GM15510 (cell line): ENCODE measurements around the gene PDZK1.

Experiments used
- POLR2A ChIP-seq: IDR thresholded peaks from 3 replicates; pipeline ENCODE4 v1.6.1; 2011; ENCODE audit warnings: borderline replicate concordance; ENCODE audit not compliant: insufficient read length; ENCODE audit errors: extremely low read depth

The PDZK1 gene

DNA sequence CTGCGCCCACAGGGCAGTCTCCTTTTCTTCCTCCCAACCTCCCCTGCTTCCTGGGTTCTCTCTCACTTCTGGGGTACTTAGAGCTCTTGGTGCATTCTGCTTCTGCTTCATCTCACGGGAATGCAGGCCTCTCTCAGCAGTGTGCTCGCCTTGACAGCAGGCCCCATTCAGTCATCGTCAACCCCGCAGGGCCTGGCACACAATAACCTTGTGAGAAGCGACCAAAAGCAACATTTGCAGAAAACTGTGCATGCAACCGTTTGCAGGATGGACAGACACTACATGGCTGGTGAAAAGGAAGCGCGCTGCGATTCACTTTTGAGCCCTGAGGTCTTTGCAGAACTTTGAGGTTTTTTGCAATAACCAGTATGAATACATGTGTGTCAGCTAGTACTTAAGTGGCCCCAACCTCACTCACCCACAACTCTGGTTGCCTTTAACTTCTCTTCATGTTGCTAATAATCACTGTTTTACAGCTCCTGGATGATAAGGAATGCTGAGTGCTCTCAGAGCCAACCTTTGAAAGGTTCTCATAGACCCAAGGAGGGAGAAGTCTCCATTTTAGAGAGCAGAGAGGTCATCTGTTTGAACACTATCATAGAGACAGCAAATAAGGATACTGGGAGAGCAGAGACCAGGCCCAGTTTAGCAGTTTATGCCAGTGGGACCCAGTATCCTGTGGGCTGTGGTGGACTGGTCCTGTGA lies 9.6 kb upstream of the PDZK1 start:
- no peak for TF ChIP-seq POLR2A

DNA sequence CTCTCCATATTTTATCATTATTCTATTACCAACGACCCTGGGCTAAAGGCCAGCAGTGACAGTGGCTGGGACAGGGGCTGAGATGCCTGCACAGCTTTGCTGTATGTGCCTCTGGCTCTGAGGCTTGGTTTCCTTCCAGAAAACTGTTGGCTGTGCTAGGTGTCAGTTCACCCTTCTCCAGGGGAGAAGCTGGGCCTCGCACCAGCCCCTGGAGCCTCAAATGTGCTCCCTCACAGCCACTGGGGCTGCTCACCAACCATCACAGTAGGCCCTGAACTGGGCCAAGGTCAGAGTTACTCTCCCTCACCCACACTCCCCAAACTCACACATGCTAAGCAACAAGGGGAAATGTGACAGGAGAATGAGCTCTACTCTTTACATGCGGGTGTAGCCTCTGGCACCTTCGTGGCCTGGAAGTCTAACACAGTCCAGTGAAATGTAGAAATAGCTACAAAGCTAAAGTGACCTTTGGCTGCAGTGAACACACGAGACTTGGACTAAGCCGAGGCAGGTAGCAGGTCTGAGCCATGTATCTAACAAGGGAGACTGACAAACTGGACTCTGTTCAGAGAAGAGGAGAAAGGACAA lies 7.5 kb upstream of the PDZK1 start:
- TF ChIP-seq POLR2A: no peak

GRCh38 chr1:145711213-145711651 lies 4.1 kb upstream of the PDZK1 start:
- TF ChIP-seq POLR2A: no peak

- no peak for TF ChIP-seq POLR2A
Measured at GRCh38 chr1:145710291-145711027, 3.3 kb upstream of the PDZK1 start.

DNA sequence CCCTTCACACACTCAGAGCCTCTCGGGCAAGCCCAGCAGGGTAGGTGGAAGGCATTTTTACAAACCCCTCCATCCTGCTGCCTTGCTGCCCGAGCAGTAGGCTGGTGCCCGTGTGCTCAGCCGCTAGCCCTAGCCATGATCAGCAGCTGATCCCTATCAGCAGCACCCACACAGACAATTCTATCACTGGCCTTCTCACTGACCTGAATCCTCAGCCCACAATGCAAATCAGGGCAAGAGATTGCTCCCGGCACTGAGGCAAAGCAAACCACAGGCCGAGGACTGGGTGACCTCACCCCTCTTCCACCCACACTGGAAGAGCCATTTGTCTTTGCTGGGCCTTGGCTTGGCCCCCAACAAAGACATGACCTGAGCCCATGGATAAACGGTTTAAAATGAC lies 895 bp upstream of the PDZK1 start:
- TF ChIP-seq POLR2A: no peak

DNA sequence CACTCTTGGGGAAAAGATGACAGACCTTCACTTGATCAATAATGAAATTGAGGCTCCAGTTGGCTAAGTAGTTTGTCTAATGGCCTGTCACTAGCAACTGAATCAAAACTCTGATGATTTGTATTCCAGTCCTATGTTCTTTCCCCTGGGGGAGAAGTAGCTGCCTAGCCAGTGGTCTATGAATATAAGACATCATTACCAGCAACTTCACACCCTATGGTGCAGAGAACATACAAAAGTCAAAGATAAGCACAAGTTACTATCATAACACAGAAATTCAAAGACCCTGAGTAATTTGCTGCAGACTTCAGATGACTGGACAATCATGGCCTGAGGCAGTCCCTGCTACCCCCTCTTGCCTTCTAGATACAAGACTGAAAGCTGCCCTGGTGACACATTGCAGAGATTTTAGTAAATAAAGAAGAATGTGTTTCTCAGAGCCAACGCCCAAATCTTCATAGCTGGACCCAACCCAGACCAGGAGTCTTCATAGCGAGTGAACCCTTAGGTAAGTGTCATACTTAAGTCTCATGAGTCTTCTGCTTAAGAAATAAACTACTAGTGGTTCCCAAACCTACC lies 993 bp downstream of the PDZK1 start:
- TF ChIP-seq POLR2A: no peak

DNA sequence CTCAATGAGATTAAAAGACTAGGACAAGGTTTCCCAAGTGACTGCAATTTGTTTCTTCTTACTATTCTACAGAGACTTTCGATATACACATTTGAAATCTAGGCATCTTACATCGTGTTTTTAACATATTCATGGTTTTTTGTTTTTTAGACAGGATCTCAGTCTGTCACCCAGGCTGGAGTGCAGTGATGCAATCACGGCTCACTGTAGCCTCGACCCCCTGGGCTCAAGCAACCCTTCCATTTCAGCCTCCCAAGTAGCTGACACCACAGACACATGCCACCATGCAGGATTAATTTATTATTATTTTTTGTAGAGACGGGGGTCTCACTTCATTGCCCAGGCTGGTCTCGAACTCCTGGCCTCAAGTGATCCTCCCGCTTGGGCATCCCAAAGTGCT lies 1.5 kb downstream of the PDZK1 start:
- TF ChIP-seq POLR2A: no peak

DNA sequence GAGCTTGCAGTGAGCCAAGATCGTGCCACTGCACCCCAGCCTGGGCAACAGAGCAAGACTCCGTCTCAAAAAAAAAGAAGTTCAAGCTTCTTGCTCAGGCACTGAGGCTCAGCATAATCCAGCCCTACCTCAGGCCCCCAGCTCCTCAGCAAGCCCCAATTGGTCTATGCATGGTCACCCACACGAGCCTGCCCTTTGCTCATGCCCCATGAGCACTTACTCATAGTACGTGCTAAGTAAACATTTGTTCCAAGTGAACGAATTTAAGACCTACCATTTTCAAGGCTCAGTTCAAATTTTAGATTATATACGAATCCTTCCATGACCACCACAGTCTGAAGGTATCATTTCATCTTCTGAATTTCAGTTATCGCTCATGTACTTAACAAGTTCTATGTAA lies 4.3 kb downstream of the PDZK1 start:
- no peak for TF ChIP-seq POLR2A

- TF ChIP-seq POLR2A: no peak
Measured at GRCh38 chr1:145702052-145702451, 5.1 kb downstream of the PDZK1 start.

- no peak for TF ChIP-seq POLR2A
Measured at GRCh38 chr1:145701306-145701862, 5.8 kb downstream of the PDZK1 start.

DNA sequence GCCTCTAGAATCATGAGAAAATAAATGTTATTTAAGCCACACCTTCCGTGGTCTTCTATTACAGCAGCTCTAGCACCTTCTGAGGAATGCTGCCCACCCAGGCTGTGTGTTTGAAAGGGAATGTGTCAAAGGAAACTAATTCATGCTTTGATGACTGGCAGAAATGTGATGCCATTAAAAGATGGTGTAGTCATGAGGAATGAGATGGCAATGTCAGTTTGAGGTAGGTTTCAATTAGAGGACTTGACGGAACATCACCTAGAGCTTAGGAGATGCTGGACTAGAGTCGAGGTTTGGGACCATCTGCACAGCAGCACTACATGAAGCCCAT lies 10.6 kb downstream of the PDZK1 start:
- no peak for TF ChIP-seq POLR2A

DNA sequence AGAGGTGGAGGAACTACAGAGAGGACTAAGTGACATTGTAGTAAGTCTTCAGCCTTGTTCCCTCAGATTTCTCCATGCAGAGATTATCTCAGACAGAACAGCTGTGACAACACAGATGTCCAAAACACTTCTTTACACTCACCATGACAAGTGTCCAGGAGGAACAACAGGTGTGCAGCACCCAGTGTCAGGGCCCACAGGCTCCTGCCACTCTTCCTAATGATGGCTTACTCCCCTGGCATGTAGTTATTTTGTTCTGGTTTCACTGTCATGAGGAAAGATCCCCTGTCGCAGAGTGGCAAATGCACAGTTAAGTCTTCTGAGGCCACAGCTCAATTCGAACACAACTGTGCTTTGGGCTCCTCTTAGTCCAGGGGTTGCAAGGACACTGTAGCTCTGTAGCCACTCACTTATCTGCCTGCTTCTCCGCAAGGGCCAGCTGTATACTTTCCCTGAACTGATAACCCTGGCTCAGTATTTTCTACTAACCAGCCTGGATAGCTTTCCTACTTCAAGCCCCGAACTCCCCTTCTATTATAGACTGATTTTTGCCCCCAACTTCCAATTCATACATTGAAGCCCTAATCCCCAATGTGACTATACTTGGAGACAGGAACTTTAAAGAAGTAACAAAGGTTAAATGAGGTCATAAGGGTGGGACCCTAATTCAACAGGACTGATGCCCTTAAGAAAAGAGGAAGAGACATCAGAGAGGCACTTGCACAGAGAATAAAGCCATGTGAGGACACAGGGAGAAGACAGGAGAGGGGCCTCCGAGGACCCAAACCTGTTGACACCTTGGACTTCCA lies 11.1 kb downstream of the PDZK1 start:
- no peak for TF ChIP-seq POLR2A

DNA sequence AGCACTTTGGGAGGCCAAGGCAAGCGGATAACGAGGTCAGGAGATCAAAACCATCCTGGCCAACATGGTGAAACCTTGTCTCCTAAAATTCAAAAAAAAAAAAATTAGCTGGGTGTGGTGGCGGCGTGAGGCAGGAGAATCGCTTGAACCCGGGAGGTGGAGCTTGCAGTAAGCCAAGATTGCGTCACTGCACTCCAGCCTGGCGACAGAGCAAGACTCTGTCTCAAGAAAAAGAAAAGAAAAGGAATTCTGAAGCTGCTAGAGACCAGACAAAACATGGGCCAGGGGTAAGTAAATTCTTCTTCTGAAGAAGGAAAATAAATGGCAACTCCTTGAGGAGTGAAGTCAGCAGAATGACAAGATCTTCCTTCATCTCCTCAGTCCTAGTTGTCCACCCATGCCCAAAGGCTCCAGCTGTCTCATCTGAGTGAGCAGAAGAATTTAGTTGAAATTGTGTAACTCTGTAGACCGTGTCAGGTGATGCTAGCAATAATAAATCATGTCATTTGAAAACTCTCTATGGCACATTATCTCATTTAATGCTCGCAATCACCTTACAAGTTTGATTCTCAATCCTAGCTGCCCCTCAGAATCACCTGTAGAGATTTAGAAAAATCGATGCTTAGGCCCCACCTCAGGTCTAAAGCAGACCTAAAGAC lies 14.3 kb downstream of the PDZK1 start:
- TF ChIP-seq POLR2A: no peak
